LNCAP (cell line): Measurements from ENCODE around the gene MARCHF10.

Source experiments
- TF ChIP-seq, protein P1 (sequence below): fragments of 450-650 bp; IDR thresholded peaks from 2 replicates; pipeline ENCODE4 v1.5.1; 2017; ENCODE audit warnings: mild to moderate bottlenecking

Gene MARCHF10

DNA sequence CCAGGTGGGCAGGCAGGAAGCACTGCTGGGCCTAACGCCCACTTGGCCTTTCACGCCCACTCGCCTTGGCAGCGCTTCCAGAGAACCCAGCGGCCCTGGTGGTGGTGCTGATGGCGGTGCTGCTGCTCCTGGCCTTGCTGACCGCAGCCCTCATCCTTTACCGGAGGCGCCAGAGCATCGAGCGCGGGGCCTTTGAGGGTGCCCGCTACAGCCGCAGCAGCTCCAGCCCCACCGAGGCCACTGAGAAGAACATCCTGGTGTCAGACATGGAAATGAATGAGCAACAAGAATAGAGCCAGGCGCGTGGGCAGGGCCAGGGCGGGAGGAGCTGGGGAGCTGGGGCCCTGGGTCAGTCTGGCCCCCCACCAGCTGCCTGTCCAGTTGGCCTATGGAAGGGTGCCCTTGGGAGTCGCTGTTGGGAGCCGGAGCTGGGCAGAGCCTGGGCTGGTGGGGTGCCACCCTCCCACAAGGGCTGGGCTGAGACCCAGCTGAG, 115.9 kb downstream of the MARCHF10 start:
- TF ChIP-seq, protein P1, sequence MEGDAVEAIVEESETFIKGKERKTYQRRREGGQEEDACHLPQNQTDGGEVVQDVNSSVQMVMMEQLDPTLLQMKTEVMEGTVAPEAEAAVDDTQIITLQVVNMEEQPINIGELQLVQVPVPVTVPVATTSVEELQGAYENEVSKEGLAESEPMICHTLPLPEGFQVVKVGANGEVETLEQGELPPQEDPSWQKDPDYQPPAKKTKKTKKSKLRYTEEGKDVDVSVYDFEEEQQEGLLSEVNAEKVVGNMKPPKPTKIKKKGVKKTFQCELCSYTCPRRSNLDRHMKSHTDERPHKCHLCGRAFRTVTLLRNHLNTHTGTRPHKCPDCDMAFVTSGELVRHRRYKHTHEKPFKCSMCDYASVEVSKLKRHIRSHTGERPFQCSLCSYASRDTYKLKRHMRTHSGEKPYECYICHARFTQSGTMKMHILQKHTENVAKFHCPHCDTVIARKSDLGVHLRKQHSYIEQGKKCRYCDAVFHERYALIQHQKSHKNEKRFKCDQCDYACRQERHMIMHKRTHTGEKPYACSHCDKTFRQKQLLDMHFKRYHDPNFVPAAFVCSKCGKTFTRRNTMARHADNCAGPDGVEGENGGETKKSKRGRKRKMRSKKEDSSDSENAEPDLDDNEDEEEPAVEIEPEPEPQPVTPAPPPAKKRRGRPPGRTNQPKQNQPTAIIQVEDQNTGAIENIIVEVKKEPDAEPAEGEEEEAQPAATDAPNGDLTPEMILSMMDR: no peak

DNA sequence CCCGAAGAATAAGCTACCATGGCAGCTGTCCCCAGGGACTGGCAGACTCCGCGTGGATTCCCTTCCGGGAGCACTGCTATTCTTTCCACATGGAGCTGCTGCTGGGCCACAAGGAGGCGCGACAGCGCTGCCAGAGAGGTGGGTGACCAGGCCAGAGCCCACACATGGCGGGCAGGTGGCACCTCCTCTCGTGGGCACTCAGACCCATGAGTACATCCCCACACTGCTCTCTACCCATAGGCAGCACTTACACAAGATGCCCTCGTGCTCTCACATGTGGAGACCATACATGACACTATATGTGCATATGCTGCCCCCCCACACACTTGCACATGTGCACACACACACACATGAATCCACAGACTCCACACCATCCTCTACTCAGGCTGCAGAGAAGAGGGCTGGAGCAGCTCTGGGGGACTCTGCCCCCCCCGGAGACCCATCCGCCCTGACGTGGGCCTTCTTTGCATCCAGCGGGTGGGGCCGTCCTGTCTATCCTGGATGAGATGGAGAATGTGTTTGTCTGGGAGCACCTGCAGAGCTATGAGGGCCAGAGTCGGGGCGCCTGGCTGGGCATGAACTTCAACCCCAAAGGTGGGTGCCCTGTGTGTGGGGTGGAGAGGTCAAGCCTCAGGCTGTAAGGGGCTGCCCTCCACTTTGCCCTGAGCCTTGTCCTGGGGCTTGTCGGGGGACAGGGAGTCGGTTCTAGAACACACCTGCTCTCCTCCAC, 117.8 kb downstream of the MARCHF10 start:
- TF ChIP-seq, protein P1: no peak

DNA sequence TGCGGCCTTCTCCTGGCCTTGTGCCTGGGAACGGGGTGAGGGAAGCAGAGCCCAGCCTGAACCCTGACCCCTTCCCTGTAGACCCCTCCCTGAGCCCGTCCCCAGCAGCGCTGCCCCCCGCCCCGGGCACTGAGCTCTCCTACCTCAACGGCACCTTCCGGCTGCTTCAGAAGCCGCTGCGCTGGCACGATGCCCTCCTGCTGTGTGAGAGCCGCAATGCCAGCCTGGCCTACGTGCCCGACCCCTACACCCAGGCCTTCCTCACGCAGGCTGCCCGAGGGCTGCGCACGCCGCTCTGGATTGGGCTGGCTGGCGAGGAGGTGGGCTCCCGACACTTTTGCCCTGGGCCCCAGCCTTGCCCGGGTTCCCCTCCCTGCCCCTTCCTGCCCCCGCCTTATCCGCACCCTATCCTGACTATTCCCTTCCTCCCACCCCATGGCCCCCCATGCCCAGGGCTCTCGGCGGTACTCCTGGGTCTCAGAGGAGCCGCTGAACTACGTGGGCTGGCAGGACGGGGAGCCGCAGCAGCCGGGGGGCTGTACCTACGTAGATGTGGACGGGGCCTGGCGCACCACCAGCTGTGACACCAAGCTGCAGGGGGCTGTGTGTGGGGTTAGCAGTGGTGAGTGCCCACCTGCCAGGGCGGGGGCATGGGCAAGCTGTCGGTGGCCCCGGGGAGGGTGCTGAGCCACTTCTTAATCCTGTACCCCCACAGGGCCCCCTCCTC, 118.5 kb downstream of the MARCHF10 start:
- TF ChIP-seq, protein P1: no peak

DNA sequence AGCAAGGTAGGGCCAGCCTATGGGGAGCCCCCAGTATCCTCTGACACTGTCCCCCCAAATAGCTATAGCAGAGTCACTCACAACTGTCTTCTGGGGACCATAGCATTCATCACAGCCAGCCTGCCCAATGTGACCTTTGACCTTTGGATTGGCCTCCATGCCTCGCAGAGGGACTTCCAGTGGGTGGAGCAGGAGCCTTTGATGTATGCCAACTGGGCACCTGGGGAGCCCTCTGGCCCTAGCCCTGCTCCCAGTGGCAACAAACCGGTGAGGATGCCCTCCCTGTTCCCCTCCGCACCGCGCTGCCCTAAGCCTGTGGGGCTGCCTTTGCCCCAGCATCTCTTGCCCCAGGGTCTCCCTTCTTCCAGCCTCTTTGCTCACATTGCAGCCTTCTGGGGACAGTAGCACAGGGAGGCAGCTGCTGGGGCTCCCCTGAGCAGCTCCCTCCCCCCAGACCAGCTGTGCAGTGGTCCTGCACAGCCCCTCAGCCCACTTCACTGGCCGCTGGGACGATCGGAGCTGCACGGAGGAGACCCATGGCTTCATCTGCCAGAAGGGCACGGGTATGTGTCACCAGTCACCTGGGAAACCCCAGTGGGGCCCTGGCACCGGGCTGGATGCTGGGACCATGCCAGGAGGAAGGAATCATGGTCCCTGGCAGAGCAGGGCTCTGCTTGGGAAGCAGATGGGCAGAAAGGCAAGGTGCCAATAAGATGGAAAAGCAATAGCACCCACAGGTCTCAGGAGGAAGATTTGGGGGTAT, 119.5 kb downstream of the MARCHF10 start:
- TF ChIP-seq, protein P1: no peak

DNA sequence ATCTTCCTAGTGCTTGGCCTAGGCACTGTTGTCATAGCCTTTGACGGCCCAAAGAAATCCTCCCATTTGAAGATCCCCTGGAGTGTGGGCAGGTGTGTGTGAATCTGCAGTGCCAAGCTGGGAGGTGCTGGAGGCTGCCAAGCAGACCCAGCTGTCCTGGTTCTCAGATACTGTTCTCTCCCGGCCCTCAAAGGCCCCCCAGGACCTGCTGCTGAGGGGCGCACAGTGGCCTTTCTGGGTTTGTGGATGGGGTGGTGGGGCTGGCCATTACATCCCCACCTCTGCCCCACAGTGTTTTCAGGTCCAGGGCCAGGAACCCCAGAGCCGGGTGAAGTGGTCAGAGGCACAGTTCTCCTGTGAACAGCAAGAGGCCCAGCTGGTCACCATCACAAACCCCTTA, 120.1 kb downstream of the MARCHF10 start:
- TF ChIP-seq, protein P1: no peak

DNA sequence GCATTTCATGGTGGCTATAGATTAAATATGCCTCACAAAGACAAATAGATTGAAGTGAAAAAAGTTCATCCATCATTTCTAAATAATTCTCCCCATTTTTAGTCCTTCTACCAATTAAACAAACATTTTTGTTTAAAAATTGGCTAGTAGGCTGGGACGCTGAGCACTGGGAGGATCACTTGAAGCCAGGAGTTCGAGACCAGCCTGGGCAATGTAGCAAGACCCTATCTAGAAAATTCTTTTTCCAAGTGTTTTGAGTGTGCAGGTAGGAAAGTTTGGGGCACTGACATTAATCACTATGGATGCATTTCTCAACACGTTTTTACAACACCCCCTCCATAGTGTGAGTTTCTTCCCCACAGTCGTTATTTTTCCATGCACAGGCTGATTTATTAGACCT, 123.9 kb downstream of the MARCHF10 start:
- TF ChIP-seq, protein P1: no peak

DNA sequence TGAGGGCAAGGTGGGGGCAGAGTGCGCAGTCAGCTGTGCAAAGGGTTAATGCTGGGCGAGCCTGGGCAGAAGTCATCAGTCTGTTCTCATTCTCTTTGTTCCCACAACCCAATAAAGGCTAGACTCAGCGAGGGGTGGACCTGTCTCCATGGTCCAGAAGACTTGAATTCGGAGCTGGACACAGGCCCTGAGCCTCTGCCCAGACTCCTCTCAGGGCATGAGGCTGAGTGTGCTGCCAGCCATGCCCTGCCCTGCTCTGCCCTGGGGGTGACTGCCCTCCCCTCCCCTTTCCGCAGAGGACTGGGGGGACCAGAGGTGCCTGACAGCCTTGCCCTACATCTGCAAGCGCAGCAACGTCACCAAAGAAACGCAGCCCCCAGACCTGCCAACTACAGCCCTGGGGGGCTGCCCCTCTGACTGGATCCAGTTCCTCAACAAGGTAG, 126.2 kb downstream of the MARCHF10 start:
- TF ChIP-seq, protein P1: no peak
